ENCODE results near the gene LGALS13. TPM values are rescaled to one million over a fixed set of nuclear protein-coding genes. Genes with fewer than 3 reads are reported as not detected.

LGALS13 gene
- total and polyA plus RNA-seq, 2 experiments from 2014 or later: not detected

- Histone ChIP-seq H3K4me3 (no peak overlapping the region), H3K4me1 (ENCODE audit: insufficient read depth) (no peaks in the 10 kb centered on the region), H3K4me2 (no peak overlapping the region), H2AFZ (no peak overlapping the region), H3K79me2 (no peaks in the 10 kb centered on the region), H3K36me3 (replicated peaks; ENCODE audit: insufficient read depth, low read depth) (no peaks in the 10 kb centered on the region), H3K27ac (no peak overlapping the region), H3K9me2 (replicated peaks; ENCODE audit: insufficient read depth) (no peaks in the 10 kb centered on the region), H3K27me3 (peaks cover 18% of the 10 kb centered on the region), H3K9me3 (ENCODE audit: low read depth) (no peaks in the 10 kb centered on the region), H4K20me1 (ENCODE audit: insufficient read depth, poor library complexity, severe bottlenecking) (no peaks in the 10 kb centered on the region)
- WGBS (ENCODE audit: low lambda C conversion rate, missing lambda C conversion rate): 60% methylated on average over 1 of the region's 1 CpG
- DNase-seq (ENCODE audit: low spot score): no peak
- no peak for TF ChIP-seq EZH2 (IDR thresholded peaks at IDR 0.05; ENCODE audit: borderline replicate concordance)
- no peak for TF ChIP-seq CTCF (IDR thresholded peaks at IDR 0.05; ENCODE audit: poor library complexity)
- TF ChIP-seq EZH2phosphoT487 (IDR thresholded peaks at IDR 0.05; ENCODE audit: low read depth, severe bottlenecking, unreplicated experiment): no peak
Measured at GRCh38 chr19:39555883-39556282, 46.4 kb upstream of the LGALS13 start.

GRCh38 chr19:39557811-39558623 lies 44.3 kb upstream of the LGALS13 start:
- Histone ChIP-seq H4K20me1 (ENCODE audit: insufficient read depth, poor library complexity, severe bottlenecking) (no peaks in the 10 kb centered on the region), H3K9me3 (ENCODE audit: low read depth) (no peaks in the 10 kb centered on the region), H3K4me2 (no peak overlapping the region), H2AFZ (no peak overlapping the region), H3K9me2 (replicated peaks; ENCODE audit: insufficient read depth) (no peaks in the 10 kb centered on the region), H3K27me3 (peaks cover 30% of the 10 kb centered on the region), H3K4me1 (ENCODE audit: insufficient read depth) (no peaks in the 10 kb centered on the region), H3K79me2 (no peaks in the 10 kb centered on the region), H3K36me3 (replicated peaks; ENCODE audit: insufficient read depth, low read depth) (no peaks in the 10 kb centered on the region), H3K4me3 (no peak overlapping the region), H3K27ac (no peak overlapping the region)
- WGBS (ENCODE audit: low lambda C conversion rate, missing lambda C conversion rate): 64% methylated on average over 5 of the region's 5 CpGs
- TF ChIP-seq EZH2phosphoT487 (IDR thresholded peaks at IDR 0.05; ENCODE audit: low read depth, severe bottlenecking, unreplicated experiment) (no peak), EZH2 (IDR thresholded peaks at IDR 0.05; ENCODE audit: borderline replicate concordance) (no peak), CTCF (IDR thresholded peaks at IDR 0.05; ENCODE audit: poor library complexity) (no peak)
- DNase-seq (ENCODE audit: low spot score): peak; percentile 17

GRCh38 chr19:39558624-39559117 lies 43.7 kb upstream of the LGALS13 start:
- DNase-seq (ENCODE audit: low spot score): no peak
- Histone ChIP-seq H3K27ac (no peak overlapping the region), H3K4me3 (no peak overlapping the region), H3K79me2 (no peaks in the 10 kb centered on the region), H3K9me3 (ENCODE audit: low read depth) (no peaks in the 10 kb centered on the region), H4K20me1 (ENCODE audit: insufficient read depth, poor library complexity, severe bottlenecking) (no peaks in the 10 kb centered on the region), H3K4me1 (ENCODE audit: insufficient read depth) (no peaks in the 10 kb centered on the region), H3K27me3 (peaks cover 30% of the 10 kb centered on the region), H2AFZ (no peak overlapping the region), H3K36me3 (replicated peaks; ENCODE audit: insufficient read depth, low read depth) (no peaks in the 10 kb centered on the region), H3K4me2 (no peak overlapping the region), H3K9me2 (replicated peaks; ENCODE audit: insufficient read depth) (no peaks in the 10 kb centered on the region)
- TF ChIP-seq CTCF (IDR thresholded peaks at IDR 0.05; ENCODE audit: poor library complexity): no peak
- TF ChIP-seq EZH2phosphoT487 (IDR thresholded peaks at IDR 0.05; ENCODE audit: low read depth, severe bottlenecking, unreplicated experiment): no peak
- TF ChIP-seq EZH2 (IDR thresholded peaks at IDR 0.05; ENCODE audit: borderline replicate concordance): no peak
- 83% methylated on average over 6 of the region's 6 CpGs for WGBS (ENCODE audit: low lambda C conversion rate, missing lambda C conversion rate)
